Kasumi-1 (cell line): Measurements from ENCODE around the gene SNRNP70.

Experiments
- DNase-seq, 2 experiments: peaks; one replicate each; lab custom pipeline; 2025; lab: John Stamatoyannopoulos, UW

SNRNP70 gene

DNA sequence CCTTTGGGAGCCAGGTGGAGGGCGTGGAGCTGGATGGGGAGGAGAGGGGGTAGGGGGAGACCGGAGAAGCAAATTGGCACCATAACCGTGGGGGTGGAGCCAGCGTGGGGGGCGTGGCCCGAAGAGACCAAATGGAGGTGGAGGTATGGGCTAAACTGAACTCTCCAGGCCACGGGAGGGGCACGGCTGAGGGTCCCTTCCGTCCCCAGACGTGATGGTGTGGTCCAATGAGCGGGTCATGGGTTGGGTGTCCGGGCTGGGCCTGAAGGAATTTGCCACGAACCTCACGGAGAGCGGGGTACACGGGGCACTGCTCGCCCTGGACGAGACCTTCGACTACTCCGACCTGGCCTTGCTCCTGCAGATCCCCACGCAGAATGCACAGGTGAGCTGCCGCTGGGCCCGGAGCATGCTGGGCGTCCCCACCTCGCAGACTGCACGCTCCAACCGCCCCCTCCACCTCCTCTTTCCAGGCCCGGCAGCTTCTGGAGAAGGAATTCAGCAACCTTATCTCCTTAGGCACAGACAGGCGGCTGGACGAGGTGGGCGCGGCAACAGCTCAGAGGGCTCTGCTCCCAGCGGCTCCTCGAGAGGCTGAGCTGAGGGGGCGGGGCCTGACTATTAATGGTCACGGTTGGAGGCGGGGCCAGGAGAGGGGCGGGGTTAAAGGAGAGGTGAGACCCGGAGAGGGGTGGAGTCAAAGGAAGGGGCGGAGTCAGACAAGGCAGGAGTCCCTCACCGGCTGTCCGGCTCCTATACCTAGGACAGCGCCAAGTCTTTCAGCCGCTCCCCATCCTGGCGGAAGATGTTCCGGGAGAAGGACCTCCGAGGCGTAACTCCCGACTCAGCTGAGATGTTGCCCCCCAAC is 63.8 kb downstream of the SNRNP70 start:
- peak; percentile 92 to 95 for DNase-seq

DNA sequence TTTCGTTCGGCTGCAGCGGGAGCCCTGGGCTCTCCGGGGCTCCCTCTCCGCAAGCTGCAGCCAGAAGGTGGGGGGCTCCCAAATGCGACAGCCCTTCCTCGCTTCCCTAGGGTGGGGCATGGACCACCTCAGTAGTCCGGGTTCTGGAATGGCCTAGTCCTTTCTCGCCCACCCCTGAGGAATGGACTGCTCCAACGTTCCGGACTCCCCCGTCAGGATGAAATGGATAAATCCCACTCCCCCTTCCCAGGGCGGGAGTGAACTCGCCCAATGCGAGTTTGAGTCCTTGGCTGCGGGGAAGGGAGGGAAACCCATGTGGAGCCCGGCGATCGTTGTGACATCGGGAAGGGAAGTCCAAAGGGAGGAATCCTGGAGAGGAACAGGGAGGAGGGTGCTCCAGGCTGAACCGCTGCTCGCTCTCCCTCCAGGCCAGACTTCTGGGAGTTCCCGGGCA is 64.4 kb downstream of the SNRNP70 start:
- DNase-seq, result peak; percentile 52 to 63

DNA sequence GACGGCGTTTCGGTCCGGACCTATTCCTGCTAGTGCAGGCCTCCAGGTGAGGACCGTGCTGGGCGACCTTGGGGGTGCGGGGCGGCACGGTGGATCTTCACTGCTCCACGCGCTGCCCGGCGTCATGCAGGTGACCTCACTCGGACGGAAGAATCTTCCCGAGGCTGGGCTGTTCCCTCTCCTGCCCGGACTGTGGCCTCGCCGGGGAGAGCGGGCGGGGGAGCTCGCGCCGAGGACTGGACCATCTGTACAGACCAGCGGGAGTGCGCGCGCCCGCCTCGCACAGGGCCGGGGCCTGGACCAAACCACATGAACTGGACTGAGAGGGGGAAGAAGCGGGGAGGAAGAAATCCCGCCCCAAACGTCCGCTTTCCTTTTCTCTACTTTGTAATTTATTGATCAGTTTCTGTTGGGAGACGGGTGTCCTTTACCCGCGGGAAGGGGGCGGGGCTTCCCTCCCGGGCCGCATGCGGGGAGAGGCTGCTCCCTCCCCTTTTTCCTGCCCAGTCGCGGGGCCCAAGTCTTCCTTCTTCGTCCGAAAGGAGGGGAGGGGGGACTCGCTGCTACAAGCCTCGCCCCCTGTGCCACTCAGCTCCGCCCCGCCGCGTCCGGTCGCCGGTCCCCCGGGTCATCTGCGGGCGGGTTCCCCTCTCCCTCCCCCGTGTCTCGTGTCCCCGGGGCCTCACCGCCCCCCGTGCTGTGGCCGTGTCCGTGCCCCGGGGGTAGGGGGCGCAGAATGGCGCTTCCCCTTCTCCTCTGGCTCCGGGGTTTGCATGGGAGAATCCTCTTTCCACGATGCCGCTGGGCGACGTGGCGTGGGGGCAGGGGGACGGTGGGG is 65.1 kb downstream of the SNRNP70 start:
- peak; percentile 74 for DNase-seq

DNA sequence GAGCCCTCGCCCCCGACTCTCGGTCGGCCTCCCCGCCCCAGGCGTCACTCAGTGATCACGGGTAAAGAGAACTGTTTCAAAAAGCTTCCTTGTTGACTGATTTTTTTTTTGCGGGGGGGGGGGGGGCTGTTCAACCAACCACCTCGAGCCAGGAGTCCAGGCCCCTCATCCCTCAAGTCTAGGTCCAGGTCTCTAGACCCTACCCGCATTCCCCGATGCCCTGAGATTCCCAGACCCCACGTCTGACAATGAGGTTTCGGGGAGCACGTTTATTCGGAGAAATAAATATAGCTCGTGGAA is 65.6 kb downstream of the SNRNP70 start:
- DNase-seq, result no peak

DNA sequence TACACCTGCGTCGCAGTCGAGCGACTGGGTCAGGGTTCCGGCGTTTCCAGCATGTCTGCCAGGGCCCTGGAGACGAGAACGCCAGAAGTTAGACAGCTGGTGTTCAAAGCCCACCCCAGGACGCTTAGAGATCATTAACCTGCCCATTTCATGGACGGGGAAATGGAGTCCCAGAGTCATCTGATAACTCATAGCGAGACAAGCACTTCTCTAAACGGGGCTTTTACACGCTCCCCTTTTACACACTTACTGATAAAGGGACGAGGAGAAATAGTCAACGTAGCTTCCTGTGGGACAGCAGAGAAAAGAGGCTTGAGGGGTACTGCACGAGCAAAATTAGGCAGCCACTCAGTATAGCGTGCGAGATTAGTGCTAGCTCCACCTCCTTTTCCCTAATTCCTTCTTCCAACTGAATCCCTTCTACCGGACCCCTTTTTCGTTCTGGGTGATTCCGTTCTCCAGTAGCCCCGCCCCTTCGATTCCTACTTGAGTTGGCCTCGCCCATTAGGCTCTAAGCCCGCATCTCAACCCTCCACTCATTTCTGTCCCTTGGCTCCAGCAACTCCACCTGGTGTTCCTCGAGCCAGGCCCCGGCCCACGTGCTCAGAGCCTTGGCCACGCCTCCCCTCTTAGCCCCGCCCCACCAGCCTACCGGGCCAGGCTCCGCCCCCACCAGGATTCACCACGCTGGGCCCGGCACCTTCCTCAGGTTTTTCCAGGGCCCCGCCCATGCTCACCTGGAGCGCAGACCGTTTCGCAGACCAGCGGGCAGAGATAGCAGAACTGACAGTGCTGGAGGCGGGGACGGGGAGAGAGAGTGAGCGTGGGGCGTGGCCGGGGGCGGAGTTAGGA is 66.2 kb downstream of the SNRNP70 start:
- no peak for DNase-seq

DNA sequence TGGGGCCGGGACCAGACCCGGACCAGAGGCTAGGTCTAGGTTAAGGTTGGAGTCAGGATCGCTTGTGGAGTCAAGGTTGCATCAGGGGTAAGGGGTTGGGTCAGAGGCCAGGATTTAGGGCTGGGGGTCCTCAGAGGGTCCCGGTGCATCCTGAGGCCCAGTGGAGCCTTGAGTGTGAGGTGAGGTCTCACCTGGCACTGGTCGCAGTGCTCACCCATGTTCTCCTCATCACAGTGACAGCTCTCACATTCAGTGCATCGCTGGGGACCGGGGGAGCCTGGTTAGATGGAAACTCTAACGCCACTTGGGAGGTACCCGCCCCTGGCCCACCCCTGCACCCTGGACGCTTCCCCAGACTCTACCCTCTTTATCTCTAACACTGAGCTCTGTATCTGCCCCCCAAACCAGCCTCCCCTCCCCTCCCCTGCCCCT is 66.9 kb downstream of the SNRNP70 start:
- no peak for DNase-seq

DNA sequence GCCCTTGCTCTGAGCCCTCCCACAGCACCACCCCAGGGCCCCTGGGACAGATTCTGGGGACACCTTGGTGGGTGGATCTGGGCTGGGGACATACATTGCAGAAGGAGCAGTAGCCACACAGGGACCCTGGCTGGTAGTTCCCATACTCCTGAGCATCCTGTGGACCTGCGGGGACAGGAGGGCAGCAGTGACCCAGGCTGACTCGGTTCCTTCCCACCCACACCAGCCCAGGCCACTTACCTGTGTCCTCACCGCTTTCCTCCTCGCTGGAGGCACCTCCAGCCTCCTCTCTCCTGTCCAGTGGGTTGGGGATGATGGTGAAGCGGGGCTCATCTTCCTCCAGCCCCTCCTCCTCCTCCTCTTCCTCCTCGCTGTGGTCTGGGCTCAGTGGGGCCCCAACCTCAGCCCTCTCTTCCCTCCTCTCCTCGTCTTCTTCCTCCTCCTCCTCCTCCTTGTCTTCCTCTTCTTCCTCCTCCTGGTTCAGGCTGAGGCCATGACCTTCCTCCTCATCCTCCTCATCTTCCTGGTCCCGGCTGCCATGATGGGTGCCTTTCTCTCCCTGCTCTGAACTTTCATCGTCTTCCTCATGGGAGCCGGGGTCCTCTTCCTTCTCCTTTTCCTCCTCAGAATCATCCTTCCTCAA is 68.0 kb downstream of the SNRNP70 start:
- DNase-seq, result no peak

DNA sequence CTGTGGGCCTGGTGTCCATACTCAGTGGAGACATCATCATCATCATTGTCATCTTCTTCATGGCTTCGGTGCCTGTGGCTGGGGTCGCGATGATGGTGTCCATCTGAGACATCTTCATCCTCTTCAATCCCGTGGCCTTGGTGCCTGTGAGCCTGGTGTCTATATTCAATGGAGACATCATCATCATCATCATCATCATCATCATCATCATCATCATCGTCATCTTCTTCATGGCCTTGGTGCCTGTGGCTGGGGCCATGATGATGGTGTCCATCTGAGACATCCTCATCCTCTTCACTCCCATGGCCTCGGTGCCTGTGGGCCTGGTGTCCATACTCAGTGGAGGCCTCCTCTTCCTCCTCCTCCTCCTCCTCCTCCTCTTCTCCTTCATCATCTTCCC is 69.0 kb downstream of the SNRNP70 start:
- DNase-seq, result no peak

DNA sequence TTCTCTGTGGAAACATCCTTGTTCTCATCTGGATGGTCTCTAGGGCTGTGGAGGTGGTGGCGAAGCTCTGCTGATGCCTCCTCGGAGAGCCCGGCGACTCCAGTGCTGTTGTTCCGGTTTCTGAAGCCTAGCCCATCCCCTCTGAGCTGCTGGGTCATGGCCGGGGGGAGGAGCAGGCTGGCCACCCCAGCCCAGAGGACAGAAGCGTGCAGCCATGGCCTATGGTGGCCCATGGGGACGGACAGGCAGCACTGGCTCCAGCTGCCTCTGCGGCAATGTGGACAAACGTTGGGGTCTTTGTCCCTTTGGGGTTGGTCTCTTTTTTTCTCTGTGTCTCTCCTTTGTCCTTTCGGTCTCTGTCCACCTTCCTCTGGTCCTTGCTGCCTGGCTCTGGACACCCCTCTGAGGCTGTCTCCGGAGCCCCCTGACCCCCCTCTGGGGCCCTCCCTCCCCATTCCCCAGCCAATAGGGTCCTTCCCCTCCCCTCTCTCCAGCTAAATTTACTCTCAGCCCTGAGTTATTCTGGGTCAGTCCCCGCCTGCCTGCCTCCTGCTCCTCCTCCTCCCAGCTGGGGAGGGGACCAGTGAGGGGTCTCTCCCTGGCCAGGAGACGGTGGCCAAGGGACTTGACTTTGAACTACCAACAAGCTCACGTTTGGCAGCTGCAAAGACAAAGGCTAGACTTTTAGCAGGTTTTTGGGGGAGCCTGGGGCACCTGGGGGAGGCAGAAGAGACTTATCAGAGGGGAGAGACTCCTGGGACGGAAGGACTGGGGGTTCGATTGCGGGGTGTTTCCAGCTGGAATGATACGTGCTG is 70.0 kb downstream of the SNRNP70 start, which contains the start of gene HRC:
Gene HRC (minus strand): TSS at position 392 of the 815 bp plus-strand sequence. CDS start 159 bp downstream, at position 233.
- no peak for DNase-seq

DNA sequence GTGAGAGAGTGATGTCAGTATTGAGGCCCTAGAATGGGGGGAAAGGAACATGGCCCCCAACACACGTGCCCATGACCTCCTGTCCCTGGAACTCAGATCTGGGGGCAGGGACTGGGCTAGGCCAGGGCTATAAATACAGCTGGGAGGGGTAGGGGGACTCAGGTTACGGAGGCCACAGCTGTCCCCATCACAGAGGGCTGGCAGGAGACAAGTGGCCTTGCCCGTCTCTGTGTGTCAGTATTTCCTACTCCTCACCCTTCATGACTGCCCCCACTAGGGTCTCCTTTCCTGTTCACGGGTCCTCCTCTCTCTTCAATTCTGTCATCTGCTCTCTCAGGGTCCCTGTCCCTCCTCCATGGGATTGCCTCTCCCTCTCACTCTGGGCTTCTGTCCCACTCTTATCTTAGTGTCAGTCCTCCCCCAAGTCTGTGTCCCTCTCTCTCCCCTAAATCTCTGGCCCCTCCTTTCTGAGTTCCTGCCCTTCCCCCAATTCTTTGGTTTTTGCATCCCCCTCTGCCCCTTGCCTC is 70.6 kb downstream of the SNRNP70 start:
- no peak for DNase-seq

DNA sequence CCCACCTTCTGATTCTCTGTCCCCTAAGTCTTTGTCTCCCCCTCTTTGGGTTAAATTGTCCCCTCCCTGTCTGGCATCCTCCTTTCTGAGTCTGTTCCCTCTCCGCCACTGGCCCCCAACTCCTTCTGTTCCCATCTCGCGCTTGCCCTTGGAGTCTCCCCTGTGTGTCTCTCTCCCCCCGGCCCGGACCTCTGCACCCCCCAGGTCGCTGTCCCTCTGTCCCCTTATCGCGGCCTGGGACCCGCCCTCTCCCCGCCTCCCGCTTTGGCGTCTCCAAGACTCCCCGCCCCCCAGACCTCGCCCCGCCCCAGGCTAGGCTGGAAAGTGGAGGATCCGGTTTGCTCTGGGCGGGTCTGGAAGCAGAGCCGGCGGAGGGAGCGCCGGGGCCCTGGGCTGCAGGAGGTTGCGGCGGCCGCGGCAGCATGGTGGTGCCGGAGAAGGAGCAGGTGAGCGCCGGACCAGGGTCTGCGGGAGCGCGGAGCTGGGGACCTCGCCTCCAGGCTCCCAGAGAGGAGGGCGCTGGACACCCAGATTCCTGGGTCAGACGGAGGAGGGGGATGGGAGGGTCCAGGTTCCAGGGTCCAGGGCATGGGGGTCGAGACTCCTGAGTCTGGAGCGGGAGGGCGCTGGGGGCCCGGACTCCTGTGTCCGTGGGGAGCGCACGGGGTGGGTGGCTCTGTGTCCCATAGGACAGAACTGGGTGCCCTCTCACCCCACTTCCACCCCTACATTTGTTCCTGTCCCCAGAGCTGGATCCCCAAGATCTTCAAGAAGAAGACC is 72.4 kb downstream of the SNRNP70 start, which contains the start of gene TRPM4:
Gene TRPM4 (plus strand): TSS at position 348 of the 780 bp plus-strand sequence. CDS start 75 bp downstream, at position 423.
- peak; percentile 63 to 74 for DNase-seq
